Neural progenitor cell (in vitro differentiated cells): ENCODE results near the gene PEMT.

Experiments
- EZH2 ChIP-seq: fragments of 200-600 bp; sonication (generic); IDR thresholded peaks from 2 replicates; pipeline ENCODE4 v1.6.1; 2017; ENCODE audit warnings: antibody characterized with exemption, mild to moderate bottlenecking, moderate library complexity
- TF ChIP-seq, protein P1 (sequence below): fragments of 200-600 bp; sonication (generic); IDR thresholded peaks from 2 replicates; pipeline ENCODE4 v1.5.1; 2017; ENCODE audit warnings: antibody characterized with exemption, mild to moderate bottlenecking

DNA sequence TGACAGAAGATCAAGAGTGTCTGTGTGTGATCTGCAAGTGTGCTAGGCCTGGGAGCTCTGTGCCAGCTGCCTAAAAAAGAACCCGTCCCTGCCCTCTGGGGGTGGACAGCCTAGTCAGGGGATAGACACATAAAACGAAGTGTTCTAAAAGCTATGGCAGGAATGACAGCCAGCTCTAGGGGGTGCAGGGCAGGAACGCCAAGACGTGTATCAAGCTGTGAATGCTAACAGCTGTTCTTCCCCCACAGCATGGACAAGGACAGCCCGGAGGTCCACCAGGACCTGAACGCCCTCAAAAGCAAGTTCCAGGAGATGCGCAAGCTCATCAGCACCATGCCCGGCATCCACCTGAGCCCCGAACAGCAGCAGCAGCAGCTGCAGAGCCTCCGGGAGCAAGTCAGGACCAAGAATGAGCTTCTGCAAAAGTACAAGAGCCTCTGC lies 100.5 kb downstream of the PEMT start:
- TF ChIP-seq, protein P1, sequence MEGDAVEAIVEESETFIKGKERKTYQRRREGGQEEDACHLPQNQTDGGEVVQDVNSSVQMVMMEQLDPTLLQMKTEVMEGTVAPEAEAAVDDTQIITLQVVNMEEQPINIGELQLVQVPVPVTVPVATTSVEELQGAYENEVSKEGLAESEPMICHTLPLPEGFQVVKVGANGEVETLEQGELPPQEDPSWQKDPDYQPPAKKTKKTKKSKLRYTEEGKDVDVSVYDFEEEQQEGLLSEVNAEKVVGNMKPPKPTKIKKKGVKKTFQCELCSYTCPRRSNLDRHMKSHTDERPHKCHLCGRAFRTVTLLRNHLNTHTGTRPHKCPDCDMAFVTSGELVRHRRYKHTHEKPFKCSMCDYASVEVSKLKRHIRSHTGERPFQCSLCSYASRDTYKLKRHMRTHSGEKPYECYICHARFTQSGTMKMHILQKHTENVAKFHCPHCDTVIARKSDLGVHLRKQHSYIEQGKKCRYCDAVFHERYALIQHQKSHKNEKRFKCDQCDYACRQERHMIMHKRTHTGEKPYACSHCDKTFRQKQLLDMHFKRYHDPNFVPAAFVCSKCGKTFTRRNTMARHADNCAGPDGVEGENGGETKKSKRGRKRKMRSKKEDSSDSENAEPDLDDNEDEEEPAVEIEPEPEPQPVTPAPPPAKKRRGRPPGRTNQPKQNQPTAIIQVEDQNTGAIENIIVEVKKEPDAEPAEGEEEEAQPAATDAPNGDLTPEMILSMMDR: no peak
- TF ChIP-seq EZH2: no peak
